ENCODE measurements around the gene PPFIA1.
"Not testable (repeated sequence)": the region's sequence is repeated elsewhere in the genome, so short reads cannot be mapped to it uniquely, and the experiment has no call there.

PPFIA1 gene

DNA sequence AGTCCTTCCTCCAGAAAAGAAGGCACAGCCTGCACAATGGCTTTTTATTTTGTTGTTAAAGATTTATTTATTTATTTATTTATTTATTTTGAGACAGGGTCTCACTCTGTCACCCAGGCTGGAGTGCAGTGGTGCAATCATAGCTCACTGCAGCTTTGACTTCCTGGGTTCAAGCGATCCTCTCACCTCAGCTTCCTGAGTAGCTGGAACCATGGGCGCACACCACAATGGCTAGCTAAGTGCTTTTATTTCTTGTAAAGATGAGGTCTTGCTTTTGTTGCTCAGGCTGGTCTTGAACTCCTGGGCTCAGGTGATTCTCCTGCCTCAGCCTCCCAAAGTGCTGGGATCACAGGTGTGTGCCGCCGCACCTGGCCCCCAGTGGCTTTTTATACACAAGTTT lies 137.8 kb downstream of the PPFIA1 start:
- H2AFZ ChIP-seq (ENCODE audit: low read depth, low read length); H2BK5ac ChIP-seq (ENCODE audit: low read depth, low read length, poor library complexity, severe bottlenecking); H3K14ac ChIP-seq (ENCODE audit: low read length in 2 of 2); H3K4me3 ChIP-seq (ENCODE audit: insufficient read depth in 1 of 2, low read depth in 1 of 2, low read length in 2 of 2); H3K23ac ChIP-seq (ENCODE audit: low read length in 2 of 2); DNase-seq; H3K27me3 ChIP-seq (ENCODE audit: control insufficient read depth in 1 of 2, insufficient read depth in 1 of 2, low read length in 2 of 2); H4K8ac ChIP-seq (ENCODE audit: low read length); H3K4ac ChIP-seq (ENCODE audit: low read depth in 1 of 2, low read length in 2 of 2); H3K27ac ChIP-seq (ENCODE audit: low read length, poor library complexity, severe bottlenecking); H3K9me3 ChIP-seq (ENCODE audit: control insufficient read depth, low read length); H4K91ac ChIP-seq (ENCODE audit: low read length); H3K4me2 ChIP-seq (ENCODE audit: low read length, poor library complexity, severe bottlenecking); H2BK12ac ChIP-seq (ENCODE audit: low read length in 2 of 2); H2BK15ac ChIP-seq (ENCODE audit: low read depth, poor library complexity, severe bottlenecking); H2AK5ac ChIP-seq (ENCODE audit: low read length, severe bottlenecking); H3K9ac ChIP-seq (ENCODE audit: low read length); H3K18ac ChIP-seq (ENCODE audit: low read depth in 1 of 2, low read length in 2 of 2); H2BK120ac ChIP-seq (ENCODE audit: low read depth, low read length): not testable (repeated sequence)
- Histone ChIP-seq H3K4me1 (ENCODE audit: control insufficient read depth, insufficient read depth, low read depth, low read length) (peaks cover 17% of the 10 kb centered on the region), H3K79me1 (replicated peaks; ENCODE audit: low read length, poor library complexity, severe bottlenecking) (peaks cover 36% of the 10 kb centered on the region), H3K36me3 (ENCODE audit: control insufficient read depth in 1 of 2, insufficient read depth in 2 of 2, low read depth in 1 of 2, low read length in 2 of 2) (peaks cover 77 to 93% of the 10 kb centered on the region in 2 experiments)
- WGBS: 92% methylated on average over 4 of the region's 4 CpGs

DNA sequence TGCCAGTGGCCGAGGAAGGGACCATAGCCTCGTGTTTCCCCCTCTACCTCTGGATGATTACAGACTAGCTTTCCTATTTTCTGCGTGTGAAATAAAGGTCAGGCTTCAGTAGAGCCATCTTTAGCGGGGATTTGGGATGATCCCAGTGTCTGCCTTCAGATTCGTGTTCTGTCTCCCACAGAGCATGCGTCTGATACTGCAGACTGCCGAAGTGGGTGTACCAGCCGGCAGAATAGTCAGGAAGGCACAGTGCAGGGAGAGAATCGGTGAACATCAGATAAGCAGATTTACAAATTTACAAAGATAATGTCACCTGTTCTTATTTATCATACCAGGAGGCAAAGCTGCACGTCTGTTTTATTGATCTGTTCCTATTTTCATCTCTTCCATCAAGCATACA lies 138.9 kb downstream of the PPFIA1 start:
- WGBS: 97% methylated on average over 10 of the region's 10 CpGs
- no peak for DNase-seq
- H2AFZ ChIP-seq (ENCODE audit: low read depth, low read length): no peak overlapping the region

DNA sequence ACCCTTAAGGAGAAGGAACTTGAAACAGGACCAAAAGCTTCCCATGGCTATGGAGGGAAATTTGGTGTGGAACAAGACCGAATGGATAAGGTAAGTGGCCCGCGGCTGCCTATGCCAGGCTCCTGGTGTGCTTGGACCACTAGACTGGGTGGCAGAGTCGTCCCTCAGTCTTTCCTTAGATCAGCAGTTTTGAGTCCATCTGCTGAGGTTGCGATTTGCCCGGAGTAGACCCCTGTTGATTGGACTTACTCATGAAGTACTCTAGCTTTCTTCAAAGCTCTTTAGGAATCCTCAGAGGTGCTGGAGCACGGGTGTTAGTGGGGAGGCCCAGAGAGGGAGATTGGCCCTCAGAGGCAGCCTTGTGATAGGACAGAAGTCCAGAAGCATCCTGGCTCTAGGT lies 139.4 kb downstream of the PPFIA1 start:
- no peak overlapping the region for H3K23ac ChIP-seq (ENCODE audit: low read length in 2 of 2)
- no peak overlapping the region for H3K4ac ChIP-seq (ENCODE audit: low read depth in 1 of 2, low read length in 2 of 2)
- no peak overlapping the region for H2AFZ ChIP-seq (ENCODE audit: low read depth, low read length)
- no peak overlapping the region for H3K9ac ChIP-seq (ENCODE audit: low read length)
- peaks cover 40% of the 10 kb centered on the region for H3K79me1 ChIP-seq (replicated peaks; ENCODE audit: low read length, poor library complexity, severe bottlenecking)
- no peak overlapping the region for H3K14ac ChIP-seq (ENCODE audit: low read length in 2 of 2)
- H4K8ac ChIP-seq (ENCODE audit: low read length): no peak overlapping the region
- no peak overlapping the region for H2AK5ac ChIP-seq (ENCODE audit: low read length, severe bottlenecking)
- H3K4me2 ChIP-seq (ENCODE audit: low read length, poor library complexity, severe bottlenecking): no peak overlapping the region
- no peak overlapping the region for H2BK120ac ChIP-seq (ENCODE audit: low read depth, low read length)
- H3K27me3 ChIP-seq (ENCODE audit: control insufficient read depth in 1 of 2, insufficient read depth in 1 of 2, low read length in 2 of 2): no peaks in the 10 kb centered on the region
- H2BK15ac ChIP-seq (ENCODE audit: low read depth, poor library complexity, severe bottlenecking): no peak overlapping the region
- no peak overlapping the region for H3K27ac ChIP-seq (ENCODE audit: low read length, poor library complexity, severe bottlenecking)
- over 99% methylated on average over 7 of the region's 7 CpGs for WGBS
- H3K18ac ChIP-seq (ENCODE audit: low read depth in 1 of 2, low read length in 2 of 2): no peak overlapping the region
- H2BK12ac ChIP-seq (ENCODE audit: low read length in 2 of 2): no peak overlapping the region
- no peak for DNase-seq
- H2BK5ac ChIP-seq (ENCODE audit: low read depth, low read length, poor library complexity, severe bottlenecking): no peak overlapping the region
- H4K91ac ChIP-seq (ENCODE audit: low read length): no peak overlapping the region
- no peak overlapping the region for H3K4me3 ChIP-seq (ENCODE audit: insufficient read depth in 1 of 2, low read depth in 1 of 2, low read length in 2 of 2)
- peaks cover 21% of the 10 kb centered on the region for H3K4me1 ChIP-seq (ENCODE audit: control insufficient read depth, insufficient read depth, low read depth, low read length)
- H3K36me3 ChIP-seq (ENCODE audit: control insufficient read depth in 1 of 2, insufficient read depth in 2 of 2, low read depth in 1 of 2, low read length in 2 of 2): peaks cover 86 to 98% of the 10 kb centered on the region in 2 experiments
- no peaks in the 10 kb centered on the region for H3K9me3 ChIP-seq (ENCODE audit: control insufficient read depth, low read length)

More for the DNA sequence above, 138.9 kb downstream of the PPFIA1 start:
- Histone ChIP-seq H4K8ac (ENCODE audit: low read length) (no peak overlapping the region), H2BK15ac (ENCODE audit: low read depth, poor library complexity, severe bottlenecking) (no peak overlapping the region), H3K9me3 (ENCODE audit: control insufficient read depth, low read length) (no peaks in the 10 kb centered on the region), H3K79me1 (replicated peaks; ENCODE audit: low read length, poor library complexity, severe bottlenecking) (peaks cover 40% of the 10 kb centered on the region), H3K23ac (ENCODE audit: low read length in 2 of 2) (no peak overlapping the region), H3K27ac (ENCODE audit: low read length, poor library complexity, severe bottlenecking) (no peak overlapping the region), H3K27me3 (ENCODE audit: control insufficient read depth in 1 of 2, insufficient read depth in 1 of 2, low read length in 2 of 2) (no peaks in the 10 kb centered on the region), H3K4me1 (ENCODE audit: control insufficient read depth, insufficient read depth, low read depth, low read length) (peaks cover 17% of the 10 kb centered on the region), H3K4me3 (ENCODE audit: insufficient read depth in 1 of 2, low read depth in 1 of 2, low read length in 2 of 2) (no peak overlapping the region), H2AK5ac (ENCODE audit: low read length, severe bottlenecking) (no peak overlapping the region), H4K91ac (ENCODE audit: low read length) (no peak overlapping the region), H3K9ac (ENCODE audit: low read length) (no peak overlapping the region), H3K4ac (ENCODE audit: low read depth in 1 of 2, low read length in 2 of 2) (no peak overlapping the region), H2BK12ac (ENCODE audit: low read length in 2 of 2) (no peak overlapping the region), H2BK120ac (ENCODE audit: low read depth, low read length) (no peak overlapping the region), H3K14ac (ENCODE audit: low read length in 2 of 2) (no peak overlapping the region), H3K18ac (ENCODE audit: low read depth in 1 of 2, low read length in 2 of 2) (no peak overlapping the region), H2BK5ac (ENCODE audit: low read depth, low read length, poor library complexity, severe bottlenecking) (no peak overlapping the region), H3K4me2 (ENCODE audit: low read length, poor library complexity, severe bottlenecking) (no peak overlapping the region), H3K36me3 (ENCODE audit: control insufficient read depth in 1 of 2, insufficient read depth in 2 of 2, low read depth in 1 of 2, low read length in 2 of 2) (peaks cover 84 to 94% of the 10 kb centered on the region in 2 experiments)

DNA sequence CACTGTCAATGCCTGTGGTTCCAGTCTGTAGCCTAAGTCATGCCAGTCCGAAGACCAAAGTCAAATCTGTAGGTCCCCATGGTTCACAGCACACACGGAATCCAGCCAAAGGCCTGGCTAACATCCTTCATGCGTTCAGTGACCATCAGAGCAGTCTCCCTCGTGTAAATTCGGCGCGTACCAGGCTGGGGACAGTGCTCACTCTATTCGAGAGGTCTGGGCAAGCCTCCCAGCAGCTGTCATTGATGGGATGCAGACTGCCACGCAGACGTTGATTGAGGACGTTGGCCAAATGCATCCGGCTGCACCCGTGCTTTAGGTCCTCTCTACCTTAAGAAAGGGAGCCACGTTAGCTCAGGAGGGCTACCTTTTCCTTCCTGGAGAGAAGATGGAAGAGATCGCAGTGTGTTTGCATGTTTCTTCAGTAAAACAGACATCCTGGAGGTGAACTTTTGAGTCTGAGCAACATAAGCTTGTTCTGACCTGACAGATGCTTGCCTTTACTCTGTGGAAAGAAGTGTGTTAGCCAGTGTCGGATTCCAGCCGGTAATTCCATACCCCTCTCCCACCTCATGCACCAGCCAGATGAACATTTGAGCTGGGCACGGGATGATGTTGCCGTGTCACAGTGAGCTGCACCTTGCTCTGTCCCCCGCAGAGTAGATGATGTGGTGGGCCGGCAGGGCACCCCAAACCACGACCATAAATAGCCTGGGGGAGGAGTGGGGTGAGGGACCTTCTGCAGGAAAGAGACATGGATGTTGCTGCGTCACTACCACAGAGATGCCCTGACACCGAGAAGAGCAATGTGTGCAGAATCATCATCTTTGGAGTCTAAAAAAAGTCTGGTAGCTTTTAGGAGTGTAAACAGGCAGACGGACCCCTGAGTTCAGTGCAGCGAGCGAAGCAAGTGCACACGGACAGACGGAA lies 140.1 kb downstream of the PPFIA1 start:
- peaks cover 40% of the 10 kb centered on the region for H3K79me1 ChIP-seq (replicated peaks; ENCODE audit: low read length, poor library complexity, severe bottlenecking)
- no peak overlapping the region for H3K4me2 ChIP-seq (ENCODE audit: low read length, poor library complexity, severe bottlenecking)
- H3K9me3 ChIP-seq (ENCODE audit: control insufficient read depth, low read length): no peaks in the 10 kb centered on the region
- H2AK5ac ChIP-seq (ENCODE audit: low read length, severe bottlenecking): no peak overlapping the region
- H3K27ac ChIP-seq (ENCODE audit: low read length, poor library complexity, severe bottlenecking): no peak overlapping the region
- no peak overlapping the region for H3K18ac ChIP-seq (ENCODE audit: low read depth in 1 of 2, low read length in 2 of 2)
- H3K27me3 ChIP-seq (ENCODE audit: control insufficient read depth in 1 of 2, insufficient read depth in 1 of 2, low read length in 2 of 2): no peaks in the 10 kb centered on the region
- H4K91ac ChIP-seq (ENCODE audit: low read length): no peak overlapping the region
- H3K4ac ChIP-seq (ENCODE audit: low read depth in 1 of 2, low read length in 2 of 2): no peak overlapping the region
- peaks cover 85 to 98% of the 10 kb centered on the region in 2 experiments for H3K36me3 ChIP-seq (ENCODE audit: control insufficient read depth in 1 of 2, insufficient read depth in 2 of 2, low read depth in 1 of 2, low read length in 2 of 2)
- no peak overlapping the region for H2BK120ac ChIP-seq (ENCODE audit: low read depth, low read length)
- no peak overlapping the region for H3K23ac ChIP-seq (ENCODE audit: low read length in 2 of 2)
- no peak overlapping the region for H3K9ac ChIP-seq (ENCODE audit: low read length)
- H2BK12ac ChIP-seq (ENCODE audit: low read length in 2 of 2): no peak overlapping the region
- no peak for DNase-seq
- H2BK15ac ChIP-seq (ENCODE audit: low read depth, poor library complexity, severe bottlenecking): no peak overlapping the region
- no peak overlapping the region for H2AFZ ChIP-seq (ENCODE audit: low read depth, low read length)
- no peak overlapping the region for H3K14ac ChIP-seq (ENCODE audit: low read length in 2 of 2)
- 95% methylated on average over 29 of the region's 29 CpGs for WGBS
- H3K4me3 ChIP-seq (ENCODE audit: insufficient read depth in 1 of 2, low read depth in 1 of 2, low read length in 2 of 2): no peak overlapping the region
- no peak overlapping the region for H4K8ac ChIP-seq (ENCODE audit: low read length)
- peaks cover 26% of the 10 kb centered on the region for H3K4me1 ChIP-seq (ENCODE audit: control insufficient read depth, insufficient read depth, low read depth, low read length)
- H2BK5ac ChIP-seq (ENCODE audit: low read depth, low read length, poor library complexity, severe bottlenecking): no peak overlapping the region

Measured in mesenchymal stem cell (in vitro differentiated cells and primary cell).